GF-D8 (cell line): ENCODE measurements around the gene DPPA4.

ENCODE experiments used
- DNase-seq: peaks from one replicate; lab custom pipeline; 2025; lab: John Stamatoyannopoulos, UW

The DPPA4 gene

DNA sequence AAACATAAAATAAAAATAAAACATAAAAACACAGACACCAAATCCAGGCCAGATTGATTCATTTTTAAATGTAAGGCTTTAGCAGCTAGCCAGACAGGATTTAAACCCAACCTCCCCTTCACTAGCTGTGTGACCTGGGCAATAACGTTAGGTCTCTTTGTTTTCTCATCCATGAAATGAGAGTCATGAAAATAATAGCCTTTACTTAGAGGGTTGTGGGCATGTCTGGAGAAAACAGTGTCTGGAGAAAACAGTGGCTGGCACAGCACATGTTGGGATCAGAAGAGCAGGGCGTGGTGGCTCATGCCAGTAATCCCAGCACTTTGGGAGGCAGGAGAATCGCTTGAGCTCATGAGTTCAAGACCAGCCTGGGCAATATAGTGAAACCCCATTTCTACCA lies 1.9 kb upstream of the DPPA4 start:
- no peak for DNase-seq

DNA sequence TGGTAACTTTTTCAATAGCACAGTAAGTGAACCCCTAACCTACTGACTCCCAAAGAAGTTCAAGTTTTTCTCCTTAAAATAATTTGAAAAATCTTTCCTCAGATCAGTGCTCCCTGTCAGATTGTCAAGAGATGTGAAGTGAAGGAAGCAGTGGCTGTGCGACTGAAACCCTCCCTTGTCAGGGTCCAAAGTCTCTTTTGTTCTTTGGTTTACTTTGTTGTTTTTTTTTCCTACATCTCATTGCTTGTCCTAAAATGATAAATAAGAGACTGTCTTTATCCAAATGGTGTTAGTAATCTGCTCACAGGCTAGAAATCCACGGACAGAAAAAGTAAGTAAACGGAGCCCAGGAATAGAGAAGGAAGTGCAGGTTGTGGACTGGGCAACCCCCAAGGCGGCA lies 976 bp upstream of the DPPA4 start:
- DNase-seq = no peak

DNA sequence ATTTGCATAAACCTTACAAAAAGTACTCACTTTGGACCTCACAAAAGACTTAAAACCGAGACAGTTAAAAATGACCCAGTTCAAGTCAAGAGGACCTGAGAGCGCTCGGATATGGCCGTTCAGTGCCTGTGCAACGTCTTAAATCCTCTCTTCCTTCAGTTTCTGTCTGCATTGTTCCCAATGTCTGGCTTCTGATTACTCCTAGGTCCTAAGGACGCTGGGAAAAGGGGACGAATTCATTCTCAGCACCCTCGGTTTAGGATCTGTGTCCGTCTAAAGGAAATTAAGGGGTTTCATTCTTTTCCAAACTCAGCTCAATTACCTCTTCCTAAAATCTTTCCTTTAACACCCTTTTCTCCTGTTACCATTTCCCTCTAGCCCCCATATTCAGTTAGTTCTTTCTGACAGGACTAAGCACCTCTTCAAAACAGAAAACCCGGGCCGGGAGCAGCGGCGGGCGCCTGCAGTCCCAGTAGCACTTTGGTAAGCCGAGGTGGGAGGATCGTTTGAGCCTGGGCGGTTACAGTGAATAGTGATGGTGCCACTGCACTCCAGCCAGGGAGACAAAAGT lies 970 bp downstream of the DPPA4 start:
- DNase-seq = no peak

DNA sequence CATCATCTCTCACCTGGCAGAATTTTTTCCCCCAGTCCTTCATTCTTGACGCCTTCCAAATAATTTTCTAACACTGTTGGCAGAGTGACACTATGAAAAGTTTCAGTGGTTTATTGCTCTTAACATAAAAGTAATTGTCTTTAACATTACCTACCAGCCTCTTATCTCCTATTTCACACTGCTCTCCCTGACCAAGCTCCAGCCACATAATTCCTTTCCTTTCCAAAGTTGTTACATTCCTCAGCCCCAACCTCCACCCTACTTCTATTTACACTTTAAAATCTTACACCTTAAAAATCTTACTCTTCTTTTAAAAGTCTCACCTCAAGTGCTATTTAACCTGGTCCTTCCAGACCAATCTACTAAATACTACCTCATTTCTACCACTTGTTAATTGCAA lies 2.8 kb downstream of the DPPA4 start:
- DNase-seq = no peak

DNA sequence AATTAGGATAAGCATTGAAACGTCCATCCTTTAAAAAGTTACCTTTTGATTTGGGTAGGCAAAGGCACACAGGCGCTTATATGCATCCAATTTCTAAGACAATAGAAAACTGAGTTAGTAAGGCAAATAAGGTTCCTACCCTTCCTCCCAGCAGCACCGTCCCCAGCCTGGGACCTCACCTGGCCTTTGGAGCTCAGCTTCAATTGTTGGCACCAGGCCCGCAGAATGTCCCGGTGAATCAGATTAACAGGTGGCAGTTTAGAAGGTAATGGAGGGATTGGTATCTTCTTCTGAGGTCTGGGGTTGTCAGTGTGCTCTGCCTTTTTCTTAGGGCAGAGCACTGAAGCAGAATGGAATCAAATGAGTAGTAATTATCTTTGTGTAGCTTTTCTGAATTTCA lies 5.7 kb downstream of the DPPA4 start:
- no peak for DNase-seq

DNA sequence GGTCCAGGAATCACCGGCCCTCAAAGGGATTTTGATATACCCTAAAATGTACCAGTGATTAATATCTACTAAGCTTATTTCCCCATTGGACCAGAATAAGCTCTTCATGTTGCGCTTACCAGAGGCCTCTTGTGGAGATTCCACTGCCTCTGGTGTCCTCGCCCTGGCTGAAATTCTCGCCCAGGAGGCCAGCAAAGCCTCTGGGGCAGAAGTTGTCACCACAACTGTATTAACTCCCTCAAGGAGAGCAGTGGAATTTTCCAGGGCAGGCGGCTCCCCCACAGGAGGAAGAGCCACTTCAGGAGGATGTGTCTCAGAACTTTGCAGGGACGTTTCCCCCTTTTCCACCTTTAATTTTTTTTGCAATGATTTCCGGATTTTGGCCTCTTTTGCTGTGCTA lies 6.9 kb downstream of the DPPA4 start:
- no peak for DNase-seq

DNA sequence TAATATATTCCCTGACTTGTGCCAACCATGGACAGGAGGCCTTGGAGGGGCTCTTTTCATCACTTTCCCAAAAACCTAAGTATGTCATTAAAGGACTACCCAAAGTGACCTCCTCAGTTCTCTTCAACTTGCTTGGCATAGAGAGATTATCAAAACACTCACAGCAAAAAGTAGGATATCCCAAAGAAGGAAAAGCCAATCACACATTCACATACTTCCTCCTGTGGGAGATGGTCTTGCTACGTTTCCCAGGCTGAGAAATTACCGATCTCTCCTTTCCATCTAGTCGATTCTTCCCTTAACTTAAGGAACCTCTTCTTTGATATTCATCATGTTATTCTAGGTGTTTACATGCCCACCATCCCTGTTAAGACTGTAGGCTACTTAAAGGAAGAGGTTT lies 9.1 kb downstream of the DPPA4 start:
- no peak for DNase-seq

DNA sequence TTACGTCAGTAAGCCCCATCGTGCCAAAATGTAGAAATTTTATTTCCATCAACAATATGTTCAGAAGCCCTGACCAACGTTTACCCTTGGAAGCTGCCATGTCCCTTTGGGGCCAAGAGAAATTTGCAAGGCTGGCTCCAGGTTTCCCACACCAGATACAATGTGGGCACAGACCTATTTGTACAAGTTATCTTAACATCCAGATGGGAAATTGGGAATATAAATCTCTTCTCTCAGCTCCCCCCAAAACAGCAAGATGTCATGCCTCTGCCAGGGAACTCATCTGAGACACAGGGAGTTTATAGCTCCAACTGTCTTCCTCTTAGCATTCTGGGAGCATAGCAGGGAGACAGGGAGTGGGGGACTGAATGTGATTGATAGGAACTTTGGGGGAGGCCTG lies 11.7 kb downstream of the DPPA4 start:
- DNase-seq = no peak

DNA sequence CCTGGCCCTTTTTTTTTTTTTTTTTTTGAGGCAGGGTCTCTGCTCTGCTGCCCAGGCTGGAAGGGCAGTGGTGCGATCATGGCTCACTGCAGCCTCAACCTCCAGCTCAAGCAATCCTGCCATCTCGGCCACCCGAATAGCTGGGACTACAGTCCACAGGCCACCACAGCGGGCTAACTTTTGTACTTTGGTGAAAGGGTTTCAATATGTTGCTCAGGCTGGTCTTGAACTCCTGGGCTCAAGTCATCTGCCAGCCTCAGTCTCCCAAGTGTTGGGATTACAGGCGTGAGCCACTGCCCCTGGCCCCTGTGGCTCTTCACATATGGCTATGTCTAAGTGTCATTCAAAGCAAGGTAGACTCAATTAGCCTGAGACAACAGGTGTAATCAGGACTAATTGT lies 12.2 kb downstream of the DPPA4 start:
- DNase-seq = no peak

DNA sequence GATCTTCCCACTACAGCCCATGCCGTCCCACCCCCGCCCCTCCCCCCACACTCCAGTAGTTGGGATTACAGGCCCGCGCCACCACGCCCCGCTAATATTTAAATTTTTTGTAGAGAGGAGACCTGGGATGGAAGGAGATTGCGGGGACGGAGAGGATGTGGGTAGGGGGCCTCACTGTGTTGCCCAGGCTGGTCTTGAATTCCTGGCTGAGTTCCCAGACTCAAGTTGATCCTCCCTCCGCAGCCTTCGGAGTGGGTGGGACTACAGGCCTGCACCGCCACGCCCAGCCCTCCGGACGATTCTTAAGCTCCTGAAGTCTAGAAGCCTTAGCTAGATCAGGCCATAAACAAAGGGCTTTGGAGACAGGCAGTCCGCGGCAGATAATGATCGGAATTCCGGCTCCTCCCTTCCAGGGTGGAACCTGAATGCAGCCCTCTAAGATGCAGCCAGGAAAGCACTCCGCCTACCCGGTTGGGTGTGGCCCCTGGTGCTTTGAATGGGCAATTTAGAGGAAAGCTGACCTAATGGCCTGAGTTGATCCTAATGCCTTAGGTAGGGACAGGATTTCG lies 21.1 kb downstream of the DPPA4 start, which contains the start of gene DPPA2:
DPPA2 (minus strand) TSS at position 356 of the 569 bp plus-strand sequence. CDS start 1,975 bp downstream, outside the sequence.
- no peak for DNase-seq

DNA sequence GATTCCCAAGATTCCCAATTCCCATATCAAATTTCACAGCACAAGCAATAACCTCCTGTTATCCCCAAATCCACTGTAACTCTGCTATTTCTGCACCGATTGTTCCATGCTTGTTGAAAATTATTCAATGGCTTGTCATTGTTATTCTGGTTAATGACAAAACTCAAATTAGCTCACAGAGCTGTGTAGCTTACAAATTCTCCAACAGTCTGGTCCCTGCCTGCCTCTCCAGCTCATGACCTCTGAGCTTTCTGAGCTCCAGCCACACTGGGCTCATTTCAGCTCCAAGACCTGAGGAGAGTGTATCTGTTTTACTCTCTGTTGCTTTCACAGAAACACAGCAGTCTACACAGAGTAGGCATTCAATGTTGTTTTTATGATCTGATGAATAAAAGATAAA lies 24.3 kb downstream of the DPPA4 start:
- DNase-seq = no peak

DNA sequence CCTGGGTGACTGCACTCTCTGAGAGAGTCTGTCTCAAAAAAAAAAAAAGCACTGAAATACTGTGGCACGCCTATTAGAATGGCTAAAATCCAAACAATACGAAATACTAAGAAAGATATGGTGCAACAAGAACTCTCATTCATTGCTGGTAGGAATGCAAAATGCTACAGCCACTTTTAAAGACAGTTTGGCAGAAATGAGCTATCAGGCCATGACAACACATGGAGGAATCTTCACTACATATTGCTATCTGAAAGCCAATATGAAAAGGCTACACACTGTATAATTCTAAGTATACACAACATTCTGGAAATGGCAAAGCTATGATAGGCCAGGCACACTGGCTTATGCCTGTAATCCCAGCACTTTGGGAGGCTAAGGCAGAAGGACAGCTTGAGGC lies 39.9 kb downstream of the DPPA4 start:
- DNase-seq = no peak

DNA sequence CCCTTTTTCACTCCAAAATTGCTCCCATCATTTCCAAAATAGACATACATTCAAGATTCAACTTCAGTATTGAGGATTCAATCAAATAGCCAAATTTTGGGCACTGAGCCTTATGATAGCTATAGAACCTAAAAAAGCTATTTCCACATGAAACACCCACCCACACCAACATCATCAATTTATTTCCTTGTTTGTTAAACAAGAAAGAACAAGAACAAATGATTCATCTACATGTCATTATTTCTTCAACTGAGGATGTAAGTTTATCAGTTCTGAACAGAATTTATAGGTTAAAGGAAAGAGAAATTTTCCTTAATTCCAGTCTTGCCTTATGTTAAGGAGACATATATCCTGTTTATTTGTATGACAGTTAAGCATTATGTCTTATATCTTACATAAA lies 53.3 kb downstream of the DPPA4 start:
- DNase-seq = no peak

DNA sequence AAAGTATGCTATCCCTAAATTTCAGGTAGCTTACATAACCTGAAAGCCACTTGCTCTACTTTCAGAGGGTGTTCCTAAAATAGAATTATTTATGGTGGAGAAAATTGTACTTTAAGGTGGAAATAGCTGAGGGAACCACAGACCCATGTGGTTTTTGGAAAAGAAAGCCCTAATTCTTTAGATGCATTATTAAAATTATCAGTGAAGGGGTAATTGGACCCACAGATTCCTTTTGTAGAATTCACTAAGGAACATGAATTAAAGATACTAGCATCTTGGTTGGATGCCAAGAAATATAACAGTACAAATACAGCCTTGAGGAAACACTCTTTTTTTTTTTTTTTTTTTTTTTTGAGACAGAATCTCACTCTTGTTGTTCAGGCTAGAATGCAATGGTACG lies 58.8 kb downstream of the DPPA4 start:
- no peak for DNase-seq

DNA sequence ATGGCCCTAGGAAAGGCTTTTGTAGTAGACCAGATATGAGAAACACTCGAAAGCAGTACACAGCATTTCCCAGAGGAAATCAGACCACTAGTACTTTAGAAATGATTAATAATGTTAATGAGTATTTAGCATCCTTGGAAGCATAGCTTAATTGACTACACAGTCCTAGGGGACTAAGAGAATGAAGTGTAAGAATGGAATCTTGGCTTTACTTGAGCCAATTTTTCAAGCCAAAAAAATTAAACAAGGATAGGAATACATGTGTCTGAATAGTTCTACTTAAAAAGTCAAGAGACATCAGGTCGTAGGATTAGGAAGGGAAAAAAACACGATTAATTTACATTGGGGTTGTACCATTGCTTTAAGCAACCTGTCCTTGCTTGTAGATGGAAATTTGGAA lies 59.2 kb downstream of the DPPA4 start:
- DNase-seq = no peak
